Esophagus squamous epithelium (tissue), 5 donors: ENCODE results near the gene SERP2. TPM values are rescaled to one million over a fixed set of nuclear protein-coding genes. Genes with fewer than 3 reads are reported as not detected.
A peak's percentile ranks its signal among the peaks of the same experiment; 100 is the strongest.

Experiments used
- DNase-seq: peaks from one replicate; lab custom pipeline; 2025; lab: John Stamatoyannopoulos, UW
- H3K27ac ChIP-seq, 4 donors: fragments of 200-600 bp; sonication (generic); one replicate each; pipeline ENCODE4 v1.5.1; 2016 to 2019; ENCODE audit warnings: mild to moderate bottlenecking in 1 of 4
- H3K27me3 ChIP-seq, 4 donors: fragments of 200-600 bp; sonication (generic); 1 replicate in 3 of 4; 2 replicates in 1 of 4; pipeline versions ENCODE4 v1.5.1 to v1.6.0; 2017 to 2021; ENCODE audit warnings: antibody characterized with exemption in 1 of 4
- H3K36me3 ChIP-seq, 3 donors: fragments of 200-600 bp; sonication (generic); one replicate each; pipeline ENCODE4 v1.5.1; 2016 to 2019
- H3K4me1 ChIP-seq, 3 donors: fragments of 200-600 bp; sonication (generic); one replicate each; pipeline ENCODE4 v1.5.1; 2017 to 2019
- H3K4me3 ChIP-seq, 4 donors: fragments of 200-600 bp; sonication (generic); 1 replicate in 3 of 4; 2 replicates in 1 of 4; pipeline ENCODE4 v1.5.1; 2016 to 2019; ENCODE audit warnings: mild to moderate bottlenecking in 2 of 4, moderate library complexity in 1 of 4
- H3K9me3 ChIP-seq, 3 donors: fragments of 200-600 bp; sonication (generic); one replicate each; pipeline ENCODE4 v1.5.1; 2016 to 2019
- POLR2A ChIP-seq, 4 donors: fragments of 450-650 bp; IDR thresholded peaks; one replicate each; pipeline ENCODE4 v1.6.1; 2017; ENCODE audit warnings: antibody characterized with exemption in 4 of 4, mild to moderate bottlenecking in 4 of 4, moderate library complexity in 3 of 4
- WGBS, 2 donors: methylation state at CpG; one replicate each; pipeline ENCODE4 v1.1.5; 2018; 5-methylcytosine and 5-hydroxymethylcytosine counted together
- intact Hi-C: fragments of 100-400 bp; cut with DNase I; formaldehyde crosslinking; loops from one replicate; pipeline ENCODE4 v1.15.0; 2022
- total RNA-seq, 4 donors: library from RNA; depleted of rRNA; stranded (reverse); fragments of >200 nt; gene quantifications; one replicate each; pipeline ENCODE4 v1.1.0, GENCODE V29; 2016
- TF ChIP-seq, protein P1 (sequence below), 6 experiments: fragments of 450-650 bp in 4 of 6; fragments of 200-600 bp in 2 of 6; sonication (generic) in 2 of 6; IDR thresholded peaks; one replicate each; pipeline ENCODE4 v1.5.1; 2016 to 2019; ENCODE audit warnings: antibody characterized with exemption in 6 of 6, mild to moderate bottlenecking in 4 of 6, moderate library complexity in 4 of 6
- donor health status: DM: yes; HTN: yes; CAD: no.

SERP2 gene
- total RNA-seq, 4 donors from 2014 or later, result 0.35 to 3.6 (median 1.5) TPM

DNA sequence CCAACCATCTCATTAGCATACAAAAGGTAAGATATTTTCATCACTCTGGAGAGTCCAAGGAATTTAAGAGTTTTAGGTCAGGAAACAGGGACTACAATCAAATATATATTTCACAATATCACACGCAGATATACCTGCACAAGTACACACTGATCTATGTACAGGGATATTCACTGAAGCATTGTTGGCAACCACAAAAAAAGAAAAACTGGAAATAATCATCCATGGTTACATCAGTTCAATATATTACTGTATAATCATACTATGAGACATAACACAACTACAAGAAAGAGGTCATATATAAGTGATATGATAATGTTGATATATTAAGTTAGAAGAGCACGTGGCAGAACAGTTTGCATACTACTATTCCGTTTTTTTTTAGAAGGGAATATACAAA, 2.2 kb upstream of the SERP2 start:
- H3K27me3 ChIP-seq, result peaks cover 0 to 31% (median 0%) of the 10 kb centered on the region in 4 donors
- intact Hi-C loops, result no loop called here
- peaks cover 0 to 28% (median 10%) of the 10 kb centered on the region in 3 donors for H3K4me1 ChIP-seq
- WGBS, 2 donors, result 73 to 83% methylated on average over 3 of the region's 3 CpGs
- TF ChIP-seq, protein P1, sequence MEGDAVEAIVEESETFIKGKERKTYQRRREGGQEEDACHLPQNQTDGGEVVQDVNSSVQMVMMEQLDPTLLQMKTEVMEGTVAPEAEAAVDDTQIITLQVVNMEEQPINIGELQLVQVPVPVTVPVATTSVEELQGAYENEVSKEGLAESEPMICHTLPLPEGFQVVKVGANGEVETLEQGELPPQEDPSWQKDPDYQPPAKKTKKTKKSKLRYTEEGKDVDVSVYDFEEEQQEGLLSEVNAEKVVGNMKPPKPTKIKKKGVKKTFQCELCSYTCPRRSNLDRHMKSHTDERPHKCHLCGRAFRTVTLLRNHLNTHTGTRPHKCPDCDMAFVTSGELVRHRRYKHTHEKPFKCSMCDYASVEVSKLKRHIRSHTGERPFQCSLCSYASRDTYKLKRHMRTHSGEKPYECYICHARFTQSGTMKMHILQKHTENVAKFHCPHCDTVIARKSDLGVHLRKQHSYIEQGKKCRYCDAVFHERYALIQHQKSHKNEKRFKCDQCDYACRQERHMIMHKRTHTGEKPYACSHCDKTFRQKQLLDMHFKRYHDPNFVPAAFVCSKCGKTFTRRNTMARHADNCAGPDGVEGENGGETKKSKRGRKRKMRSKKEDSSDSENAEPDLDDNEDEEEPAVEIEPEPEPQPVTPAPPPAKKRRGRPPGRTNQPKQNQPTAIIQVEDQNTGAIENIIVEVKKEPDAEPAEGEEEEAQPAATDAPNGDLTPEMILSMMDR (IDR thresholded peaks at IDR 0.05), result no peak
- no peak for TF ChIP-seq POLR2A (IDR thresholded peaks at IDR 0.05)
- H3K36me3 ChIP-seq, result no peaks in the 10 kb centered on the region
- no peak overlapping the region for H3K4me3 ChIP-seq
- no peak for DNase-seq
- no peak overlapping the region for H3K27ac ChIP-seq
- H3K9me3 ChIP-seq, result no peaks in the 10 kb centered on the region

DNA sequence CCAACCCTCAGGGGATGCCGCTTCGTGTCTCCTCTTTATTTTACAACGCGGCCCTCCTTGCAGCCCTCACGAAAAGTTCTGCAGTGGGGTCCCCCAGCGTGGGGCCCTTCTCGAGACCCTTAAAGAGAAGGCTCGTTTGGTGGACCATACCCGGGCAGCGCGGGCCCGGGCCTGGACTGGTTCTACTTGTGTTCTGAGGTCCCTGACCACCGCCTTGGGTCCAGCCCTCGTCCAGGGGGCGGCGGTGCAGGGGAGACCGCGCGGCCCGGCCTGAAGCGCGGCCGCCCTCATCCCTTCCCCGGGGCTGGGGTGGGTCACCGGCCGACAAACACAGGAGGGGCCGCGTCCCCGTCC, 400 bp upstream of the SERP2 start:
- H3K36me3 ChIP-seq, result no peaks in the 10 kb centered on the region
- WGBS, 2 donors, result 70 to 86% methylated on average over 7 of the region's 29 CpGs
- H3K9me3 ChIP-seq, result no peaks in the 10 kb centered on the region
- H3K27ac ChIP-seq, result peak overlapping the region; percentile 44 to 79 (median 75)
- no peak for DNase-seq
- H3K4me3 ChIP-seq, result peak overlapping the region; percentile 42 to 77 (median 52)
- intact Hi-C loops, result no loop called here
- TF ChIP-seq, protein P1 (IDR thresholded peaks at IDR 0.05), result no peak
- no peak for TF ChIP-seq POLR2A (IDR thresholded peaks at IDR 0.05)
- H3K27me3 ChIP-seq, result peaks cover 0 to 31% (median 0%) of the 10 kb centered on the region in 4 donors
- peaks cover 0 to 23% (median 10%) of the 10 kb centered on the region in 3 donors for H3K4me1 ChIP-seq

DNA sequence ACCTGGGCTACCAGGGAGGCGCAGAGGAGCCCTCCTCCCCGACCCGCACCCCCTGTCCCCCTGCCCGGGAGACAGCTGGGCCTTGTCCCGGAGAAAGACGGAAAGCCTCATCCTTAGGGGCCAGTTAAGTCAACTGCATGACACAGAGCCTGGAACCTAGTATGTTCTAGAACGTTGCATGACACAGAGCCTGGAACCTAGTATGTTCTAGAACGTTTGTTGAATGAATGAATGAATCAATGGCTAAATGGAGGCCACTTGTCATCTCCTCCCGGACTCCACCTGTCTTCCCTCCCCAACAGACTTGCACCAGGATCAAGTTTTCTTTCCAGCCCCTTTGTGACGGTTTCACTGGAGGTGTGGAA, 706 bp downstream of the SERP2 start:
- Histone ChIP-seq H3K27me3 (peaks cover 0 to 31% (median 0%) of the 10 kb centered on the region in 4 donors), H3K27ac (peak overlapping the region; percentile 44 to 79 (median 75)), H3K9me3 (no peaks in the 10 kb centered on the region), H3K36me3 (no peaks in the 10 kb centered on the region), H3K4me1 (peaks cover 0 to 21% (median 10%) of the 10 kb centered on the region in 3 donors), H3K4me3 (peak overlapping the region; percentile 42 to 77 (median 52))
- WGBS, 2 donors, result 82 to 97% methylated on average over 3 of the region's 10 CpGs
- DNase-seq, result no peak
- TF ChIP-seq, protein P1 (IDR thresholded peaks at IDR 0.05), result no peak
- no peak for TF ChIP-seq POLR2A (IDR thresholded peaks at IDR 0.05)
- intact Hi-C loops, result no loop called here

DNA sequence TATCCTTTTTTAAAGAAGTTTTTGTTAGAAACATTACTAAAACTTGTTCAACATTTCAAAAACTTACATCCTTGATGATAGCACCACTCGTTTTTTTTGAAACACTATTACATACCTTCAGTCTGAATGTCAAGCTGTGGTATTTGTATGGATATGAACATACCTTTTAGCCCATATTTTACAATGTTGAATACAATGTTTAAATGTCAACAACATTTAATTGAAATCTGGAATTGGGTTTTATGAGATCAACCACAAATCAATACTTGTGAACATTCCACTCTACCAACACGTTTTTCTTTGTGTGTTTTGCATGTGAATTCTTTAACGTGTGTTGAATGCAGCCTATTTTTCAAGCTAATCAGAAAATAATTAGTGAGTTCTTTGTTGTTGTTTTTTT, 4.7 kb downstream of the SERP2 start:
- no peaks in the 10 kb centered on the region for H3K36me3 ChIP-seq
- TF ChIP-seq POLR2A (IDR thresholded peaks at IDR 0.05), result no peak
- TF ChIP-seq, protein P1 (IDR thresholded peaks at IDR 0.05), result no peak
- H3K27me3 ChIP-seq, result peaks cover 0 to 17% (median 0%) of the 10 kb centered on the region in 4 donors
- intact Hi-C loops, result no loop called here
- no peak for DNase-seq
- H3K4me3 ChIP-seq, result no peak overlapping the region
- no peaks in the 10 kb centered on the region for H3K9me3 ChIP-seq
- WGBS, 2 donors, result 65 to 67% methylated on average over 3 of the region's 3 CpGs
- no peak overlapping the region for H3K27ac ChIP-seq
- peaks cover 0 to 11% (median 10%) of the 10 kb centered on the region in 3 donors for H3K4me1 ChIP-seq

DNA sequence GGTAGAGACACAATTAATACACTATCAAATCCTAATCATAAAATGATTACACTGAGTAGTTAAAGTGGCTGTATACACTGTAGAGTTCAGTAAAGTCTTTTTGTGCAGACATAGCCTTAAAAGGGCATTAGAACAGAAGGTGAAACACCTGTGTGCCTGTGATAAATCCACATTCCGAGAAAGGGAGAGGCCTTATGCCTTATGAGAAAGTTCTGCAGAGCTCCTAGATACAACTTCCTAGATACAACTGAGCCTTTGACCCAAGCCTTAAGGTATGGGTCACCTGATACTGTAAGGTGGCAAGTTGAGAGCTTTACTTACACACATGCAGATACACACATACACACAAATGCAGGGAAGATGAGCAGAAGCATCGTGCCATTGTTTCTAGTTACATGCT, 6.3 kb downstream of the SERP2 start:
- TF ChIP-seq, protein P1 (IDR thresholded peaks at IDR 0.05), result no peak
- no peak for TF ChIP-seq POLR2A (IDR thresholded peaks at IDR 0.05)
- H3K27ac ChIP-seq, result no peak overlapping the region
- WGBS, 2 donors, result 57 to 97% methylated on average over 1 to 2 of the region's 2 CpGs
- H3K4me3 ChIP-seq, result no peak overlapping the region
- DNase-seq, result no peak
- no peaks in the 10 kb centered on the region for H3K36me3 ChIP-seq
- intact Hi-C loops, result no loop called here
- H3K9me3 ChIP-seq, result no peaks in the 10 kb centered on the region
- H3K4me1 ChIP-seq, result no peaks in the 10 kb centered on the region
- H3K27me3 ChIP-seq, result peaks cover 0 to under 1% (median 0%) of the 10 kb centered on the region in 4 donors
